Breast epithelium (tissue), 4 donors: Measurements from ENCODE around the gene KCNK5. TPM values are rescaled to one million over a fixed set of nuclear protein-coding genes. Genes with fewer than 3 reads are reported as not detected.

ENCODE experiments used
- DNase-seq, 2 donors: peaks; one replicate each; pipeline ENCODE4 v3.0.0-alpha.2; 2019; ENCODE audit warnings: low spot score in 2 of 2
- H3K27ac ChIP-seq, 2 donors: fragments of 200-600 bp; sonication (generic) in 1 of 2; one replicate each; pipeline ENCODE4 v1.5.1; 2016 to 2019; ENCODE audit warnings: mild to moderate bottlenecking in 1 of 2
- H3K27me3 ChIP-seq, 2 donors: fragments of 200-600 bp; sonication (generic) in 1 of 2; one replicate each; pipeline versions ENCODE4 v1.5.1 to v1.6.0; 2017 to 2019; ENCODE audit warnings: control low read depth in 1 of 2, mild to moderate bottlenecking in 1 of 2
- H3K36me3 ChIP-seq: fragments of 200-600 bp; one replicate; pipeline ENCODE4 v1.5.1; 2019
- H3K4me1 ChIP-seq, 2 donors: fragments of 200-600 bp; sonication (generic); one replicate each; pipeline ENCODE4 v1.5.1; 2016 to 2019; ENCODE audit warnings: control low read depth in 1 of 2
- H3K4me3 ChIP-seq, 3 donors: fragments of 200-600 bp; sonication (generic); 1 replicate in 2 of 3; 2 replicates in 1 of 3; pipeline ENCODE4 v1.5.1; 2016 to 2019; ENCODE audit warnings: mild to moderate bottlenecking in 3 of 3, moderate library complexity in 2 of 3
- H3K9me3 ChIP-seq, 2 donors: fragments of 200-600 bp; sonication (generic) in 1 of 2; one replicate each; pipeline ENCODE4 v1.5.1; 2016 to 2019; ENCODE audit warnings: control low read depth in 1 of 2
- POLR2A ChIP-seq: fragments of 450-650 bp; IDR thresholded peaks from one replicate; pipeline ENCODE4 v1.6.1; 2016; ENCODE audit warnings: antibody characterized with exemption, mild to moderate bottlenecking, moderate library complexity
- POLR2AphosphoS5 ChIP-seq, 3 donors: sonication (generic); formaldehyde crosslinking; IDR thresholded peaks; one replicate each; pipeline ENCODE4 v1.6.1; 2017; ENCODE audit warnings: antibody characterized with exemption in 3 of 3
- intact Hi-C: fragments of 100-400 bp; cut with DNase I; formaldehyde crosslinking; loops from one replicate; pipeline ENCODE4 v1.15.1; 2023; ENCODE audit warnings: low total_unique reads
- total RNA-seq, 3 donors: library from RNA; depleted of rRNA; stranded (reverse); fragments of >200 nt; gene quantifications; one replicate each; pipeline ENCODE4 v1.1.0, GENCODE V29; 2016
- TF ChIP-seq, protein P1 (sequence below), 3 donors: fragments of 450-650 bp; IDR thresholded peaks; one replicate each; pipeline ENCODE4 v1.5.1; 2016 to 2017; ENCODE audit warnings: antibody characterized with exemption in 3 of 3, mild to moderate bottlenecking in 3 of 3, moderate library complexity in 3 of 3

Gene KCNK5
- total RNA-seq, 3 donors from 2014 or later: 1.8 to 20.6 (median 4.3) TPM

DNA sequence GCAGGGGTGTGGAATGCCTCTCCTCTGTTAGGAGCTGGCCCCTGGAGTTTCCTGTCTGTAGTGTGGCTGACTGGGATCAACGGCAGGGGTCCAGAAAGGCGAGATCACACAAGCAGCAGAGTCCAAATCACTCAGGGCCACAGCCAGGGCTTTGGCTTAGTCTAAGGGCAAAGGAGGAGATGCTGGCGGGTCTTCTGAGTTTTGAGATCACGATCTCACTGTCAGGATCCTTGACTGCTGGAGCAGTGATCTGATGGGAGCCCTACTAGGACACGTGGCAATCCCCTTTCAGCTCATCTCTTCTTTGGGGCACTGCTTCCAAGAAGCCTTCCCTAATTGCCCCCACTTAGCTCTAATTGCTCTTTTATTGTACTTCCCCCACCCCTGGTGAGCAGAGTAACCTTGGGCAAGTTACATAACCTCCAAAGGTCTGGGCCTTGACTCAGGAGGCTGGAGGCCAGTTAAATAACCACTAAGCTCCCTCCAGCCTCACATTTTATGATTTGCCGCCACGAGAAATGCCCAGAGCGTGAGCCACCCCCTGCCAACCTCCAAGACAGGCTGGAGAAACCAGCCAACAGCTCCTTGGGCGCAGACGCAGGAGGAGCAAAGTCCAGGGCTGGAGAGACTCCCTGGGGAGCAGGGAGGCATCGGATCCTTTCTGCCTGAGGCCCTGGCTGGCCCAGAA lies 12.0 kb downstream of the KCNK5 start:
- H3K36me3 ChIP-seq: no peaks in the 10 kb centered on the region
- no peak for DNase-seq
- no peaks in the 10 kb centered on the region for H3K4me1 ChIP-seq
- no peaks in the 10 kb centered on the region for H3K9me3 ChIP-seq
- intact Hi-C loops: no loop called here
- H3K27ac ChIP-seq: no peak overlapping the region
- no peak overlapping the region for H3K4me3 ChIP-seq
- no peaks in the 10 kb centered on the region for H3K27me3 ChIP-seq
- TF ChIP-seq POLR2AphosphoS5 (IDR thresholded peaks at IDR 0.05) (no peak), POLR2A (no peak)
- TF ChIP-seq, protein P1, sequence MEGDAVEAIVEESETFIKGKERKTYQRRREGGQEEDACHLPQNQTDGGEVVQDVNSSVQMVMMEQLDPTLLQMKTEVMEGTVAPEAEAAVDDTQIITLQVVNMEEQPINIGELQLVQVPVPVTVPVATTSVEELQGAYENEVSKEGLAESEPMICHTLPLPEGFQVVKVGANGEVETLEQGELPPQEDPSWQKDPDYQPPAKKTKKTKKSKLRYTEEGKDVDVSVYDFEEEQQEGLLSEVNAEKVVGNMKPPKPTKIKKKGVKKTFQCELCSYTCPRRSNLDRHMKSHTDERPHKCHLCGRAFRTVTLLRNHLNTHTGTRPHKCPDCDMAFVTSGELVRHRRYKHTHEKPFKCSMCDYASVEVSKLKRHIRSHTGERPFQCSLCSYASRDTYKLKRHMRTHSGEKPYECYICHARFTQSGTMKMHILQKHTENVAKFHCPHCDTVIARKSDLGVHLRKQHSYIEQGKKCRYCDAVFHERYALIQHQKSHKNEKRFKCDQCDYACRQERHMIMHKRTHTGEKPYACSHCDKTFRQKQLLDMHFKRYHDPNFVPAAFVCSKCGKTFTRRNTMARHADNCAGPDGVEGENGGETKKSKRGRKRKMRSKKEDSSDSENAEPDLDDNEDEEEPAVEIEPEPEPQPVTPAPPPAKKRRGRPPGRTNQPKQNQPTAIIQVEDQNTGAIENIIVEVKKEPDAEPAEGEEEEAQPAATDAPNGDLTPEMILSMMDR (IDR thresholded peaks at IDR 0.05): no peak

DNA sequence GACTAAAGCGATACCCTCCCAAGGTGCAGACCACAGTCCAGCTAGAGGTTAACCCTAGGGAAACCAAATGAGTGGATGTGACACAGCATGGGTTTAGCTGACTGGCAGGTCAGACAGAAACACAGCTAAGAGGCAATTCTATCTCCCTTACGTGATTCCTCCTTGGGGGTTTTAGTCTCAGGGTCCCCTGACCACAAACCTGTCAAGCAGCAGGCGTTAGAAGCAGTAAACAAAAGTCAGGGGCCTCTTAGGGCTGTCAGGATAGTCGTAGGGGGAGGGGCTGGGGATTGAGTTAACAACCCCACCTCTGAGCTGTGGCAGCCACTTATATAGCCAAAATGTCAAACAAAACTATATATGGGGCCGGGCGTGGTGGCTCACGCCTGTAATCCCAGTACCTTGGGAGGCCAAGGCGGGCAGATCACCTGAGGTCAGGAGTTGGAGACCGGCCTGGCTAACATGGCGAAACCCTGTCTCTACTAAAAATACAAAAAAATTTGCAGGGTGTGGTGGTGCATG lies 13.6 kb downstream of the KCNK5 start:
- Histone ChIP-seq H3K27ac (no peak overlapping the region), H3K36me3 (no peaks in the 10 kb centered on the region), H3K9me3 (no peaks in the 10 kb centered on the region), H3K4me1 (no peaks in the 10 kb centered on the region), H3K27me3 (no peaks in the 10 kb centered on the region), H3K4me3 (no peak overlapping the region)
- TF ChIP-seq POLR2AphosphoS5 (IDR thresholded peaks at IDR 0.05) (no peak), POLR2A (no peak)
- TF ChIP-seq, protein P1 (IDR thresholded peaks at IDR 0.05): no peak
- intact Hi-C loops: no loop called here
- no peak for DNase-seq

DNA sequence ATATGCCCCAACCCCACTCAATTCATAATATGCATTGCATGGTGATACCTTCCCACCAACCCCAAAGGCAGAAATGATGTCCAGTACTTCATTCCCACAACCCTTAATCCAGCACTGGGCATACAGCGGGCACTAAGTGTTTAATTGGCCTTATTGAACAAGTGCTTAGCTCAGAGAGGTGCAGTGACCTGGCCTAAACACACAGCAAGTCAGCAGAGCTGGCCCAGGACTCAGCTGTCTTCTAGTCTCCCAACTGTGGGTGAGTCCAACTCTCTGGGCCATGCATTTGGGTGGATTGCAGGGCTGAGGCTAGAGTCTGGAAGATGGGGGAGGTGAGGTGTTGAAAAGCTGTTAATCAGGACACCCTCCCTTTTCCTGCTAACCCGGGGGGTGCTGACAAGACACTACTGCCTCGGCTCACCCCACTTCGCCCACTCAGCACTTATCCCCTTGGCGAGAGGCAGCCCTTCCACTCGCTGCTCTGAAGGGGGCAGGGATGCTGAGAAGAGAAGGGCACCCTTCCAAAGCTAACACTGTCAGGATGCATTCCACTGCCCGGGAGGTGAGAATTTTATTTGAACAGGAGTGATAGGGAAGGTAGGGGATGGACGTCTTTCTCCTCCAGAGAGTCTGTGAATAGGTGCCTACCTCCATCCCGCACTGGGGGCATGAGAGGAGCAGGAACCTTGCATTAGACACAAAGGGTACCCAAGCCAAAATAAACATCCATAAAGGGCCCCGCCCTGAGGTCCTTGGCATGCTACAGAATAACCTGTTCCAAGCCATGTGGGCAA lies 14.2 kb downstream of the KCNK5 start:
- Histone ChIP-seq H3K9me3 (no peaks in the 10 kb centered on the region), H3K27ac (no peak overlapping the region), H3K36me3 (no peaks in the 10 kb centered on the region), H3K27me3 (no peaks in the 10 kb centered on the region), H3K4me3 (no peak overlapping the region), H3K4me1 (no peaks in the 10 kb centered on the region)
- DNase-seq: no peak
- no peak for TF ChIP-seq POLR2A
- TF ChIP-seq POLR2AphosphoS5 (IDR thresholded peaks at IDR 0.05): no peak
- TF ChIP-seq, protein P1 (IDR thresholded peaks at IDR 0.05): no peak
- intact Hi-C loops: no loop called here

DNA sequence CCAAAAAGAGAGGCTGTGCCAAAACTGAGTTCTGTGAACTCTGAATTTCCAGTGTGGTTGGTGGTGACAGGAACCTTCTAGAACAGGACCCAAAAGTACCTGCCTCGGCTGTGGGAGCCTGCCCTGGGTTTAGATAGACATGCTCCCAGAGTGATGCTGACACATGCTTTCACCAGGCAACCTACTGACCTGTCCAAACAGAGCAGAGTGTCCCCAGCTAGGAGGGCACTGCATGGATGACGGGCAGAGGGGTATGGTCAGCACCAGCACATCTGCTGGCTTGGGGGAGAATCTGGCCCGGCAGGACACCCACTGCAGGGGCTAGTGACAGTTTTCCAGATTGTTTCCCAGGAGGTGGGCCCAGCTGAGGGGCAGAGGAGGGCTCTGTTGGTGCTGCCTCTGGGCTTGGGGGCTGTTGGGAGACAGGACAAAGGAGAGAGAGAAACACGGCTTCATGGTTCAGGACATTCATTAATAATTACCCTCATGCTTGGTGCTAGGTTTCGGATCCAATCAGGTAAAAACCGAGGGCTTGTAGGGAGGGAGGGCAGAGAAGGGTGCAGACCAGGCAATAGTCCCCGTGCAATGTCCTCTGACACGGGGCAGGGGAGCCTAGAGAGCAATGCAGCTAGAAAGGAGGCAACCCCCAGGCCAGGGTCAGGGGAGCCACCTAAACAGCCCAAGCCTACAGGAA lies 15.0 kb downstream of the KCNK5 start:
- no peaks in the 10 kb centered on the region for H3K4me1 ChIP-seq
- no peaks in the 10 kb centered on the region for H3K36me3 ChIP-seq
- no peak for DNase-seq
- no peaks in the 10 kb centered on the region for H3K27me3 ChIP-seq
- TF ChIP-seq, protein P1 (IDR thresholded peaks at IDR 0.05): no peak
- TF ChIP-seq POLR2AphosphoS5 (IDR thresholded peaks at IDR 0.05) (no peak), POLR2A (no peak)
- H3K4me3 ChIP-seq: no peak overlapping the region
- no peak overlapping the region for H3K27ac ChIP-seq
- H3K9me3 ChIP-seq: no peaks in the 10 kb centered on the region
- intact Hi-C loops: no loop called here
